Measurements from ENCODE around the gene CEP135.

CEP135 gene

DNA sequence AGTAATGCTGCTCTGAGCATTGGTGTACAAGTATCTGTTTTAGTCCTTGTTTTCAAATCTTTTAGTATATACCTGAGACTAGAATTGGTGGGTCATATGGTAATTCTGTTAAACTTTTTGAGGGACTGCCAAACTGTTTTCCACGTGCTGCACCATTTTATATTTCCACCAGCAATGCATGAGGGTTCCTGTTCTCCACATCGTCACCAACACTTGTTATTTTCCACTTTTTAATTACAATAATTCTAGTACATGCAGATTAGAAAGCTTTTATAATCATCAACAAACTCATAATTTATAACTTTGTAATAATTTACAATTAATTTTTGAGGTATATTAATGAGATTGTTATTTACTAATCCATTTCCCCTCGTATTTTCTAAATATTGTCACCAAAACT is 79.4 kb downstream of the CEP135 start:
- H3K27ac ChIP-seq (ENCODE audit: low read length, poor library complexity, severe bottlenecking): no peak overlapping the region
- H3K14ac ChIP-seq (ENCODE audit: low read length in 2 of 2): no peak overlapping the region
- no peak overlapping the region for H2BK5ac ChIP-seq (ENCODE audit: low read depth, low read length, poor library complexity, severe bottlenecking)
- H3K4me3 ChIP-seq (ENCODE audit: insufficient read depth in 1 of 2, low read depth in 1 of 2, low read length in 2 of 2): no peak overlapping the region
- no peaks in the 10 kb centered on the region for H3K9me3 ChIP-seq (ENCODE audit: control insufficient read depth, low read length)
- H3K79me1 ChIP-seq (replicated peaks; ENCODE audit: low read length, poor library complexity, severe bottlenecking): peaks cover 1% of the 10 kb centered on the region
- DNase-seq: no peak
- no peak overlapping the region for H2BK12ac ChIP-seq (ENCODE audit: low read length in 2 of 2)
- H3K23ac ChIP-seq (ENCODE audit: low read length in 2 of 2): no peak overlapping the region
- no peak overlapping the region for H4K8ac ChIP-seq (ENCODE audit: low read length)
- no peak overlapping the region for H4K91ac ChIP-seq (ENCODE audit: low read length)
- no peak overlapping the region for H2AFZ ChIP-seq (ENCODE audit: low read depth, low read length)
- no peak overlapping the region for H3K18ac ChIP-seq (ENCODE audit: low read depth in 1 of 2, low read length in 2 of 2)
- no peak overlapping the region for H3K9ac ChIP-seq (ENCODE audit: low read length)
- H3K27me3 ChIP-seq (ENCODE audit: control insufficient read depth in 1 of 2, insufficient read depth in 1 of 2, low read length in 2 of 2): no peaks in the 10 kb centered on the region
- peaks cover 8 to 40% of the 10 kb centered on the region in 2 experiments for H3K36me3 ChIP-seq (ENCODE audit: control insufficient read depth in 1 of 2, insufficient read depth in 2 of 2, low read depth in 1 of 2, low read length in 2 of 2)
- H2BK120ac ChIP-seq (ENCODE audit: low read depth, low read length): no peak overlapping the region
- H3K4me1 ChIP-seq (ENCODE audit: control insufficient read depth, insufficient read depth, low read depth, low read length): no peaks in the 10 kb centered on the region
- H3K4me2 ChIP-seq (ENCODE audit: low read length, poor library complexity, severe bottlenecking): no peak overlapping the region
- 100% methylated on average over 1 of the region's 3 CpGs for WGBS
- no peak overlapping the region for H3K4ac ChIP-seq (ENCODE audit: low read depth in 1 of 2, low read length in 2 of 2)
- H2AK5ac ChIP-seq (ENCODE audit: low read length, severe bottlenecking): no peak overlapping the region
- no peak overlapping the region for H2BK15ac ChIP-seq (ENCODE audit: low read depth, poor library complexity, severe bottlenecking)

DNA sequence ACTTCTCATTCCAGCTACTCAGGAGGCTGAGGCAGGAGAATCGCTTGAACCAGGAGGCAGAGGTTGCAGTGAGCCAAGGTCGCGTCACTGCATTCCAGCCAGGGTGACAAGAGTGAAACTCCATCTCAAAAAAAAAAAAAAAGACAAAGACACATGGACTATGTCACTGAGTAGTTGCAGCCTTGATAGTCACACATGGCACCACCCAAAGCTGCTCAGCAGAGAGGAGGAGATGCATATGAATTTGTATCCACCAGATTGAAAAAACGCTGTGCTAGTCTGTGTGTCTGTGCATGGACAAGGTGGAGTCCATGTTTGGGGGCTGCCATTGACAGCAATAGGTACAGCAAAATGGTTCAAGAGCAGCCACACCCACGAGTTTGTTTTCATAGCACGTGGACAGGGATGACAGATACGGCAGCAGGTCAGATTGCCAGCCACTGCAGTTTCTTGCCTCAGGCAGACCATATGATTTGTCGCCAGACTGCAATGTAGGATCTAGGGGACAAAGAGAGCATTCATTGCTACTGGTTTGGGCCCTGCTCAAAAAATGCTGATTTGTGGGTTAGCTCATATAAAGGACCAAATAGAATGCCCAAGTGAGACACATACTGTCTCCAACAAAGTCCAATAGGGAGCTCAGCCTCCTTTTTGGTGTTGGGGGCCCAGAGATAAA is 89.9 kb downstream of the CEP135 start:
- H3K36me3 ChIP-seq (ENCODE audit: control insufficient read depth in 1 of 2, insufficient read depth in 2 of 2, low read depth in 1 of 2, low read length in 2 of 2): no peaks in the 10 kb centered on the region
- H2BK12ac ChIP-seq (ENCODE audit: low read length in 2 of 2): no peak overlapping the region
- H2BK120ac ChIP-seq (ENCODE audit: low read depth, low read length): no peak overlapping the region
- H3K79me1 ChIP-seq (replicated peaks; ENCODE audit: low read length, poor library complexity, severe bottlenecking): no peaks in the 10 kb centered on the region
- peaks cover 10 to 33% of the 10 kb centered on the region in 2 experiments for H3K27me3 ChIP-seq (ENCODE audit: control insufficient read depth in 1 of 2, insufficient read depth in 1 of 2, low read length in 2 of 2)
- H2BK15ac ChIP-seq (ENCODE audit: low read depth, poor library complexity, severe bottlenecking): no peak overlapping the region
- H3K14ac ChIP-seq (ENCODE audit: low read length in 2 of 2): peak overlapping the region in 1 of 2 experiments; percentile 18
- H3K9ac ChIP-seq (ENCODE audit: low read length): no peak overlapping the region
- no peak overlapping the region for H3K4me3 ChIP-seq (ENCODE audit: insufficient read depth in 1 of 2, low read depth in 1 of 2, low read length in 2 of 2)
- no peak for DNase-seq
- no peak overlapping the region for H2AK5ac ChIP-seq (ENCODE audit: low read length, severe bottlenecking)
- no peak overlapping the region for H4K8ac ChIP-seq (ENCODE audit: low read length)
- H3K4ac ChIP-seq (ENCODE audit: low read depth in 1 of 2, low read length in 2 of 2): no peak overlapping the region
- H3K27ac ChIP-seq (ENCODE audit: low read length, poor library complexity, severe bottlenecking): no peak overlapping the region
- H3K18ac ChIP-seq (ENCODE audit: low read depth in 1 of 2, low read length in 2 of 2): no peak overlapping the region
- H2BK5ac ChIP-seq (ENCODE audit: low read depth, low read length, poor library complexity, severe bottlenecking): no peak overlapping the region
- H3K4me2 ChIP-seq (ENCODE audit: low read length, poor library complexity, severe bottlenecking): no peak overlapping the region
- WGBS: 88% methylated on average over 6 of the region's 8 CpGs
- no peaks in the 10 kb centered on the region for H3K4me1 ChIP-seq (ENCODE audit: control insufficient read depth, insufficient read depth, low read depth, low read length)
- H3K9me3 ChIP-seq (ENCODE audit: control insufficient read depth, low read length): no peaks in the 10 kb centered on the region
- no peak overlapping the region for H2AFZ ChIP-seq (ENCODE audit: low read depth, low read length)
- H3K23ac ChIP-seq (ENCODE audit: low read length in 2 of 2): no peak overlapping the region
- H4K91ac ChIP-seq (ENCODE audit: low read length): no peak overlapping the region

- Histone ChIP-seq H4K8ac (ENCODE audit: low read length) (no peak overlapping the region), H2BK120ac (ENCODE audit: low read depth, low read length) (no peak overlapping the region), H3K4me1 (ENCODE audit: control insufficient read depth, insufficient read depth, low read depth, low read length) (no peaks in the 10 kb centered on the region), H3K14ac (ENCODE audit: low read length in 2 of 2) (no peak overlapping the region), H4K91ac (ENCODE audit: low read length) (no peak overlapping the region), H3K9me3 (ENCODE audit: control insufficient read depth, low read length) (no peaks in the 10 kb centered on the region), H3K4ac (ENCODE audit: low read depth in 1 of 2, low read length in 2 of 2) (no peak overlapping the region), H3K4me3 (ENCODE audit: insufficient read depth in 1 of 2, low read depth in 1 of 2, low read length in 2 of 2) (no peak overlapping the region), H2BK5ac (ENCODE audit: low read depth, low read length, poor library complexity, severe bottlenecking) (no peak overlapping the region), H3K27me3 (ENCODE audit: control insufficient read depth in 1 of 2, insufficient read depth in 1 of 2, low read length in 2 of 2) (peaks cover 10 to 33% of the 10 kb centered on the region in 2 experiments), H2BK15ac (ENCODE audit: low read depth, poor library complexity, severe bottlenecking) (no peak overlapping the region), H2AK5ac (ENCODE audit: low read length, severe bottlenecking) (no peak overlapping the region), H3K18ac (ENCODE audit: low read depth in 1 of 2, low read length in 2 of 2) (no peak overlapping the region), H3K27ac (ENCODE audit: low read length, poor library complexity, severe bottlenecking) (no peak overlapping the region), H3K4me2 (ENCODE audit: low read length, poor library complexity, severe bottlenecking) (no peak overlapping the region), H2BK12ac (ENCODE audit: low read length in 2 of 2) (no peak overlapping the region), H2AFZ (ENCODE audit: low read depth, low read length) (no peak overlapping the region), H3K23ac (ENCODE audit: low read length in 2 of 2) (no peak overlapping the region), H3K79me1 (replicated peaks; ENCODE audit: low read length, poor library complexity, severe bottlenecking) (no peaks in the 10 kb centered on the region), H3K9ac (ENCODE audit: low read length) (no peak overlapping the region), H3K36me3 (ENCODE audit: control insufficient read depth in 1 of 2, insufficient read depth in 2 of 2, low read depth in 1 of 2, low read length in 2 of 2) (no peaks in the 10 kb centered on the region)
- 65% methylated on average over 2 of the region's 2 CpGs for WGBS
- no peak for DNase-seq
Observed at GRCh38 chr4:56040842-56041241, 92.1 kb downstream of the CEP135 start.

- Histone ChIP-seq H3K9ac (ENCODE audit: low read length) (no peak overlapping the region), H2BK12ac (ENCODE audit: low read length in 2 of 2) (no peak overlapping the region), H3K79me1 (replicated peaks; ENCODE audit: low read length, poor library complexity, severe bottlenecking) (no peaks in the 10 kb centered on the region), H3K18ac (ENCODE audit: low read depth in 1 of 2, low read length in 2 of 2) (no peak overlapping the region), H2BK120ac (ENCODE audit: low read depth, low read length) (no peak overlapping the region), H3K4me2 (ENCODE audit: low read length, poor library complexity, severe bottlenecking) (no peak overlapping the region), H3K9me3 (ENCODE audit: control insufficient read depth, low read length) (no peaks in the 10 kb centered on the region), H3K27me3 (ENCODE audit: control insufficient read depth in 1 of 2, insufficient read depth in 1 of 2, low read length in 2 of 2) (peaks cover 10 to 33% of the 10 kb centered on the region in 2 experiments), H3K4me1 (ENCODE audit: control insufficient read depth, insufficient read depth, low read depth, low read length) (no peaks in the 10 kb centered on the region), H4K91ac (ENCODE audit: low read length) (no peak overlapping the region), H3K4me3 (ENCODE audit: insufficient read depth in 1 of 2, low read depth in 1 of 2, low read length in 2 of 2) (no peak overlapping the region), H3K36me3 (ENCODE audit: control insufficient read depth in 1 of 2, insufficient read depth in 2 of 2, low read depth in 1 of 2, low read length in 2 of 2) (no peaks in the 10 kb centered on the region), H3K14ac (ENCODE audit: low read length in 2 of 2) (no peak overlapping the region), H4K8ac (ENCODE audit: low read length) (no peak overlapping the region), H2BK15ac (ENCODE audit: low read depth, poor library complexity, severe bottlenecking) (no peak overlapping the region), H3K27ac (ENCODE audit: low read length, poor library complexity, severe bottlenecking) (no peak overlapping the region), H3K23ac (ENCODE audit: low read length in 2 of 2) (no peak overlapping the region), H2BK5ac (ENCODE audit: low read depth, low read length, poor library complexity, severe bottlenecking) (no peak overlapping the region), H2AFZ (ENCODE audit: low read depth, low read length) (no peak overlapping the region), H2AK5ac (ENCODE audit: low read length, severe bottlenecking) (no peak overlapping the region), H3K4ac (ENCODE audit: low read depth in 1 of 2, low read length in 2 of 2) (no peak overlapping the region)
- 95% methylated on average over 1 of the region's 1 CpG for WGBS
- no peak for DNase-seq
Observed at GRCh38 chr4:56042225-56042624, 93.5 kb downstream of the CEP135 start.

Data from mesenchymal stem cell (in vitro differentiated cells and primary cell).